T-helper 2 cell treated with Interferon-gamma antibody and Interleukin-4, amounts not matched to agents 100 ng/mL and 5 ng/mL, for 36 hours (primary cell): ENCODE measurements around the gene PRKAB2. TPM values are rescaled to one million over a fixed set of nuclear protein-coding genes. Genes with fewer than 3 reads are reported as not detected.
"Not testable (repeated sequence)": the region's sequence is repeated elsewhere in the genome, so short reads cannot be mapped to it uniquely, and the experiment has no call there.

Experiments
- intact Hi-C: fragments of 100-400 bp; cut with micrococcal nuclease; formaldehyde crosslinking; loops from one replicate; pipeline ENCODE4 v1.15.1; 2023
- total RNA-seq: library from RNA; stranded (reverse); gene quantifications from 2 replicates; pipeline ENCODE4 v1.2.3, GENCODE V29; 2022

Gene PRKAB2
- total RNA-seq, 1 donor from 2014 or later = 7.0 TPM

- intact Hi-C loops = no loop called here
Observed at GRCh38 chr1:147177611-147178380, 5.5 kb upstream of the PRKAB2 start.

- intact Hi-C loops = loop anchor here (1.0 to 5.0 kb wide), 3 partner anchors 56 to 87 kb away; partner anchors contain the start of gene FMO5
Observed at GRCh38 chr1:147171399-147172167, 687 bp downstream of the PRKAB2 start.

GRCh38 chr1:147169840-147170674 lies 2.2 kb downstream of the PRKAB2 start:
- intact Hi-C loops = loop anchor here (5.0 kb wide), 1 partner anchor 57 kb away; the partner anchor contains the start of gene FMO5

GRCh38 chr1:147169171-147169570 lies 3.1 kb downstream of the PRKAB2 start:
- intact Hi-C loops = no loop called here

GRCh38 chr1:147168626-147169058 lies 3.6 kb downstream of the PRKAB2 start:
- intact Hi-C loops = no loop called here

GRCh38 chr1:147167365-147167764 lies 4.9 kb downstream of the PRKAB2 start:
- intact Hi-C loops = no loop called here

GRCh38 chr1:147163019-147163418 lies 9.3 kb downstream of the PRKAB2 start:
- intact Hi-C loops = no loop called here

- intact Hi-C loops = no loop called here
Observed at GRCh38 chr1:147162093-147162492, 10.2 kb downstream of the PRKAB2 start.

GRCh38 chr1:147157116-147157515 lies 15.2 kb downstream of the PRKAB2 start:
- intact Hi-C loops = not testable (repeated sequence)

- intact Hi-C loops = no loop called here
Observed at GRCh38 chr1:147156642-147157041, 15.6 kb downstream of the PRKAB2 start.

- intact Hi-C loops = no loop called here
Observed at GRCh38 chr1:147152772-147153171, 19.5 kb downstream of the PRKAB2 start.

GRCh38 chr1:147151244-147151643 lies 21.0 kb downstream of the PRKAB2 start:
- intact Hi-C loops = no loop called here

GRCh38 chr1:147142886-147143285 lies 29.4 kb downstream of the PRKAB2 start:
- intact Hi-C loops = no loop called here

GRCh38 chr1:147130721-147131120 lies 41.5 kb downstream of the PRKAB2 start:
- intact Hi-C loops = not testable (repeated sequence)

- intact Hi-C loops = no loop called here
Observed at GRCh38 chr1:147129116-147129873, 43.0 kb downstream of the PRKAB2 start.

- intact Hi-C loops = no loop called here
Observed at GRCh38 chr1:147124266-147124665, 48.0 kb downstream of the PRKAB2 start.

- intact Hi-C loops = no loop called here
Observed at GRCh38 chr1:147117109-147117508, 55.2 kb downstream of the PRKAB2 start.

- intact Hi-C loops = no loop called here
Observed at GRCh38 chr1:147115496-147115895, 56.8 kb downstream of the PRKAB2 start.

GRCh38 chr1:147115079-147115478 lies 57.2 kb downstream of the PRKAB2 start:
- intact Hi-C loops = not testable (repeated sequence)

- intact Hi-C loops = not testable (repeated sequence)
Observed at GRCh38 chr1:147114353-147114752, 57.9 kb downstream of the PRKAB2 start.
